Mesodermal cell (in vitro differentiated cells): Measurements from ENCODE around the gene PIAS2.

Experiments
- H3K27ac ChIP-seq: 2 replicates; pipeline ENCODE4 v1.7.0; 2013; ENCODE audit warnings: mild to moderate bottlenecking, low read depth, low read length, moderate library complexity; ENCODE audit not compliant: severe bottlenecking
- H3K36me3 ChIP-seq: 2 replicates; pipeline ENCODE4 v1.7.1; 2013; ENCODE audit warnings: mild to moderate bottlenecking, low read length, moderate library complexity; ENCODE audit not compliant: control insufficient read depth, insufficient read depth
- H3K4me1 ChIP-seq: one replicate; pipeline ENCODE4 v1.7.1; 2013; ENCODE audit warnings: mild to moderate bottlenecking, low read length; ENCODE audit not compliant: insufficient read depth, control insufficient read depth, poor library complexity, severe bottlenecking
- H3K4me3 ChIP-seq: 2 replicates; pipeline ENCODE4 v1.7.0; 2013; ENCODE audit warnings: low read length, control low read depth, mild to moderate bottlenecking; ENCODE audit not compliant: insufficient read depth, poor library complexity, severe bottlenecking; ENCODE audit errors: extremely low read depth
- H3K9me3 ChIP-seq: 2 replicates; pipeline ENCODE4 v1.7.1; 2013; ENCODE audit warnings: mild to moderate bottlenecking, low read length, moderate library complexity; ENCODE audit not compliant: control insufficient read depth
- WGBS, 2 experiments: methylation state at CpG; one replicate each; pipeline ENCODE4 v1.1.5; 2013; ENCODE audit warnings: missing lambda C conversion rate in 2 of 2; ENCODE audit not compliant: insufficient coverage in 2 of 2; 5-methylcytosine and 5-hydroxymethylcytosine counted together

Gene PIAS2

DNA sequence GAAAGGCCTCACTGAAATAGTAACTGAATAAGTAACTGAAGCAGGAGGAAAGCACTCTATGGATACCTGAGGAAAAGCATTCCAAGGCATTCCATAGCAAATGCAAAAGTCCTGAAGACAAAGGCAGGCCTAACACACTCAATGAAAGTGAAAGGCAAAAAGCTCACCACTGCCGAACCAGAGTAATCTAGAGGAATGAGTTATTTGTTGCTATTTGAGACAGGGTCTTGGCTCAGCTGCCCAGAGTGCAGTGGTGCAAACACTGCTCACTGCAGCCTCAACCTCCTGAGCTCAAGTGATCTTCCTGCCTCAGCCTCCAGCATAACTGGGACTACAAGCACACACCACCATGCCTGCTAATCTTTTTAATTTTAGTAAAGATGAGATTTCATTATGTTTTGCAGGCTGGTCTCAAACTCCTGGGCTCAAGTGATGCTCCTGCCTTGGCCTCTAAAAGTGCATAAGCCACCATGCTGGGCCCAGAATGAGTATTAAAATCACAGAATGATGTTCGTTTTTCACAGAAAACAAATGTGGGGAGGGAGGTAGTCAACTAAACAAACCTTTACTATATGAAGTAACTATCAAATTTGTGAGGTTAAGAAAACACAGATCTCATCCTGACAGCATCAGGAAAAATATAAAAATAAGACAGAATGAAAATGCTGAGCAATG lies 17.9 kb downstream of the PIAS2 start:
- Histone ChIP-seq H3K4me1 (no peaks in the 10 kb centered on the region), H3K4me3 (no peak overlapping the region), H3K36me3 (peaks cover 3% of the 10 kb centered on the region), H3K27ac (no peak overlapping the region), H3K9me3 (no peaks in the 10 kb centered on the region)
- 14% methylated on average over 1 of the region's 2 CpGs; no CpG with 5 or more reads in 1 of the 2 experiments for WGBS, 2 experiments

DNA sequence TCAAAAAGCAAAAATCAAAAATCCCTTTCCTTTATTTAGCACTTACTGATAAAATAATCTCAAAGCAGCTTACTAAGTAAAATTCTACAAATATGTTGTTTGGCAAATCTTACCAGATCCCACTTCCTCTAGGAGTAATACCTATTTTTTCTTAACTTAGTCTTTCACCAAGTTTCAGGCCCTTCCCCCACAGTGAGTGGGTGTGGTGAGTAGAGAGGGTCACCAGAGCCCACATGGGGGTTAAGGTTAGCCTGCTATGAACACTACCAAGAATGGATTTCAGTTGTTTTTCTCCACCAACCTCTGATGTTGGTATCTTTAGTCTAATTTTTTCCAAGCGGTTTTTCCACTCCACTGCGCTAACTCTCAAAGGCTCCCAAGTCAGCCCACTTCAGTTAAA lies 23.2 kb downstream of the PIAS2 start:
- Histone ChIP-seq H3K4me3 (no peak overlapping the region), H3K9me3 (peaks cover 5% of the 10 kb centered on the region), H3K36me3 (peaks cover 21% of the 10 kb centered on the region), H3K27ac (no peak overlapping the region), H3K4me1 (no peaks in the 10 kb centered on the region)
- no CpG with 5 or more reads among the region's 2 CpGs for WGBS, 2 experiments

DNA sequence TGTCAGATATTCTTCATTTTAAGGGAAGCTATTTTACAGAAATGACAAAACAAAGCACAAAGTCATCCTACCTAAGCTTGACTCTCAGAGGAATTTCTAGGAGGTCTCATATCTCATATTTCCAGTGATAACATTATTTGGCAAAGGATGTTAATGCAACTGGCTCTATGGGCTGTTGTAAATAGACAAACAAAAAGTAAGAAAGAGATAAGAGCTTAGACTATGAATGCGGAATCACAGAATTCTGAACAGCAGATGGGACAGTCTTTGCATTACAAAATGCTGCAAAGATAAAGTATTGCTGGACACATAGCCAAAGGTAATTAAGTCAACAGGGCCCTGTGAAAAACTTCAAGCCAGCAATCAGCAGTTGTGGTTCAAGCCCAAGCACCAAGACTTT lies 23.9 kb downstream of the PIAS2 start:
- WGBS, 2 experiments, result 92 to 100% methylated on average over 1 of the region's 1 CpG
- no peak overlapping the region for H3K4me3 ChIP-seq
- H3K4me1 ChIP-seq, result no peaks in the 10 kb centered on the region
- H3K36me3 ChIP-seq, result peaks cover 28% of the 10 kb centered on the region
- H3K27ac ChIP-seq, result no peak overlapping the region
- peaks cover 13% of the 10 kb centered on the region for H3K9me3 ChIP-seq

DNA sequence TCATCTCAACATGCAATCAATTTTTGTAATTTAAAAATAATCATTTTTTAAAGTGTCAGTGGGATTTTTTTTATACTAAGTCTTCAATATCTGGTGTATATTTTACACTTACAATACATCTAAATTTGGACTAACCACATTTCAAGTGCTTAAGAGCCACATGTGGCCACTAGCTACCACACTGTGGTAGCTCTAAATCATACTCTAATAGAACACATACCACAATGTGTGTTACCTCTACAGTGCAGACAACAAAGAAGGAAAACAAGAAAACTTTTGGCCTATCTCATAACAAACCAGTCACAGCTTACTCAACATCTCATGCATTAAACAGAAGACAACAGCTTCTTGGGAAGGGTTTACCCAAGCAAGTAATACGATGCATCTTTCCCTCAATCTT lies 24.5 kb downstream of the PIAS2 start:
- no peak overlapping the region for H3K27ac ChIP-seq
- no peaks in the 10 kb centered on the region for H3K4me1 ChIP-seq
- H3K9me3 ChIP-seq, result peaks cover 15% of the 10 kb centered on the region
- no peak overlapping the region for H3K4me3 ChIP-seq
- peaks cover 31% of the 10 kb centered on the region for H3K36me3 ChIP-seq
- 100% methylated on average over 1 of the region's 1 CpG for WGBS, 2 experiments

DNA sequence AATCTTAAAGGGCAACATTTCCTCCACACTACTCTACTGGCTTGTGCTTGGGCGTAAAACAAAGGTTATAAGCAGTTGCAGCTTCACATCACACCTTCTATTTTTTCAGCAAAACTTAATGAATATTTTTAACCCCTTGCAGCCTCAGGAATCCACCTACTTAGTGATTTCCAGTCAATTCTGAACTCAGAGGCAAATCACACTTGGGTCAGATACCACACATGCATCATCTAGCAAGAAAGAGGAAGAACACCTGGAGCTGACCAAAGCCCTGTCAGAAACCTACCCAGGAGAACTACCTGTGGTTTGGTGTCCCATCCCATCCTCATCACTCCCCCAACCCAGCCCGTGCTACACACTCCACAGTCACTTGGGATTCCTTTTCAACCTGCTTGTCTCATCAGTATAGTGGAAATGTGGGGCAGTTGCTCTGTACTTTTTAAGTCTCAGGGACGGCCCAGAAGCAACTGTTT lies 25.5 kb downstream of the PIAS2 start:
- 80 to 93% methylated on average over 1 of the region's 3 CpGs for WGBS, 2 experiments

DNA sequence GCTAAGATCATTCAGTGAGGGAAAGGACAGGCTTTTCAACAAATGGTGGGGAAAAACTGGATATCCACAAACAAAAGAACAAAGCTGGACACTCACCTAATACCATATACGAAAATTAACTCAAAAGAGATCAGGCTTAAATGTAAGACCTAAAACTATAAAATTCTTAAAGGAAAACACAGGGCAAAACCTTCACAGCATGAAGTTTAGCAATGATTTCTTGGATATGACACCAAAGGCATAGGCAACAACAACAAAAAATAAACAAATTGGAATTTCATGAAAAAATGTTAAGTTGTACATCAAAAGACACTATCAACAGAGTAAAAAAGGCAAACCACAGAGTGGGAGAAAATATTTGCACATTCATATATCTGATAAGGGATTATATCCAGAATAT lies 28.3 kb downstream of the PIAS2 start:
- H3K27ac ChIP-seq, result no peak overlapping the region
- H3K9me3 ChIP-seq, result peaks cover 15% of the 10 kb centered on the region
- no peaks in the 10 kb centered on the region for H3K4me1 ChIP-seq
- 80% methylated on average over 1 of the region's 1 CpG; no CpG with 5 or more reads in 1 of the 2 experiments for WGBS, 2 experiments
- H3K36me3 ChIP-seq, result peaks cover 32% of the 10 kb centered on the region
- H3K4me3 ChIP-seq, result no peak overlapping the region

More for the DNA sequence above, 25.5 kb downstream of the PIAS2 start:
- peaks cover 15% of the 10 kb centered on the region for H3K9me3 ChIP-seq
- no peak overlapping the region for H3K4me3 ChIP-seq
- H3K36me3 ChIP-seq, result peaks cover 31% of the 10 kb centered on the region
- H3K4me1 ChIP-seq, result no peaks in the 10 kb centered on the region
- no peak overlapping the region for H3K27ac ChIP-seq

DNA sequence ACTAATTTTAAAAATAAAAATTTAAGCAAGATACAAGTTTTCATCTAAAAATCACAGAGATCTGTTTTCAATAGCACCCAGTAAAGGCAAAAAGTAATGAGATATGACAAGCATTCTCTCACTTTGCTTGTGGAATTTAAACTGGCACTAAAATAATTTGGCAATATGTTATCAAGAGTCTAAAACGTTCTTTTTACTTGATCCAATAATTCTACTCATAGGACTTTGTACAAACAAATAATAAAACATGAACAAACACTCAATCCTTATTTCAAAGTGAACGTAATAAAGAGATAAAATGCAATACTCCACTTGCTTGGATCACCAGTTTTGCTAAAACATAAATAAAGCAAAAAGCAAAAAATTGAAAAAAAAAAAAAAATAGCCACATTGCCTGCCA lies 30.4 kb downstream of the PIAS2 start:
- Histone ChIP-seq H3K4me1 (no peaks in the 10 kb centered on the region), H3K4me3 (no peak overlapping the region), H3K27ac (no peak overlapping the region), H3K36me3 (peaks cover 32% of the 10 kb centered on the region), H3K9me3 (peaks cover 15% of the 10 kb centered on the region)
- 83% methylated on average over 1 of the region's 2 CpGs for WGBS, 2 experiments

DNA sequence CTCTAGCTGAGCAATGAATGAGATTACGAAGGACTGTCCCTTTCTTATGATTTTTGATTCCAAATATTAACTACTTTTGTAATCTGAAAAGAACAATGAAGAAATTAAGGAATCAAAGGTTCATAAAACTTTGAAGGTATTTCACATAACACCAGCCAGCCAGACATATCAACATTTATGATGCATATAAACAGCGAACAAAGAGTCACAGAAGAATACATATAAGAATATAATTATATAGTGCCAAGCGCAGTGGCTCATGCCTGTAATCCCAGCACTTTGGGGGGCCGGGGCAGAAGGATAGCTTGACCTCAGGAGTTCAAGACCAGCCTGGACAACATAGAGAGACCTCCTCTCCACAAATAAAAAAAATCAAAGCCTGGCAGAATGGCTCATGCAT lies 34.1 kb downstream of the PIAS2 start:
- no peak overlapping the region for H3K27ac ChIP-seq
- no peaks in the 10 kb centered on the region for H3K4me1 ChIP-seq
- WGBS, 2 experiments, result 100% methylated on average over 1 of the region's 4 CpGs
- H3K4me3 ChIP-seq, result no peak overlapping the region
- H3K9me3 ChIP-seq, result peaks cover 13% of the 10 kb centered on the region
- peaks cover 18% of the 10 kb centered on the region for H3K36me3 ChIP-seq

DNA sequence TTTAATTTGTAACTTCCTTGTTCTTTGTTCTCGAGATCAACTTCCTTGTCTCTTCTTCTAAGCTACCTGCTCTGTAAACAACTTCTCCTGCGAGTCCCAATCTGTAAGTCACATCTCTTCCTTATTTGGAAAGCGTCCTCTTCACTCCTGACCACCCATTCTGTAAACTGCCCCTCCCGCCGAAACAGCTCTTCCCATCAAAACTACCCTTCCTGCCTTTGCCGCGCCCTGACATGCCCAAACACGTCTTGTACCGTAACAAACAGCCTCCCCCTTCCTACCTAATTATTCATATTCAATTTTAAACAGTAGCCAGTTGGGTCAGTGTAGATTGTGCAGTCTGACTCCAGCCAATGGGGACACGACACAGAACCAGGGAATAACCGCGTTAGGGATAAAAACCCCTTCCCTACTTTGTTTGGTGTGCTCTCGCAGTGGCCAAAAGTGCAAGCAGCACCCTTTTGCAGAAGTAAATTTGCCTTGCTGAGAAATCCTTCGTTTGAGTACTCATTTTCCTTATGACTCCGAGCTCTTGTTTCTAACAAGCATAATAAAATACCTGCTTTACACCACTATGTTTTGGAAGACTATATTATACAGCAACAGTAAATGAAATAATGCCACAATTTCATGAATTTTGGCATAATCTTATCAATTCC lies 39.8 kb downstream of the PIAS2 start:
- peaks cover 35% of the 10 kb centered on the region for H3K9me3 ChIP-seq
- no peak overlapping the region for H3K27ac ChIP-seq
- 93 to 94% methylated on average over 13 to 15 of the region's 15 CpGs for WGBS, 2 experiments
- H3K4me1 ChIP-seq, result no peaks in the 10 kb centered on the region
- no peak overlapping the region for H3K4me3 ChIP-seq
- peaks cover 31% of the 10 kb centered on the region for H3K36me3 ChIP-seq

DNA sequence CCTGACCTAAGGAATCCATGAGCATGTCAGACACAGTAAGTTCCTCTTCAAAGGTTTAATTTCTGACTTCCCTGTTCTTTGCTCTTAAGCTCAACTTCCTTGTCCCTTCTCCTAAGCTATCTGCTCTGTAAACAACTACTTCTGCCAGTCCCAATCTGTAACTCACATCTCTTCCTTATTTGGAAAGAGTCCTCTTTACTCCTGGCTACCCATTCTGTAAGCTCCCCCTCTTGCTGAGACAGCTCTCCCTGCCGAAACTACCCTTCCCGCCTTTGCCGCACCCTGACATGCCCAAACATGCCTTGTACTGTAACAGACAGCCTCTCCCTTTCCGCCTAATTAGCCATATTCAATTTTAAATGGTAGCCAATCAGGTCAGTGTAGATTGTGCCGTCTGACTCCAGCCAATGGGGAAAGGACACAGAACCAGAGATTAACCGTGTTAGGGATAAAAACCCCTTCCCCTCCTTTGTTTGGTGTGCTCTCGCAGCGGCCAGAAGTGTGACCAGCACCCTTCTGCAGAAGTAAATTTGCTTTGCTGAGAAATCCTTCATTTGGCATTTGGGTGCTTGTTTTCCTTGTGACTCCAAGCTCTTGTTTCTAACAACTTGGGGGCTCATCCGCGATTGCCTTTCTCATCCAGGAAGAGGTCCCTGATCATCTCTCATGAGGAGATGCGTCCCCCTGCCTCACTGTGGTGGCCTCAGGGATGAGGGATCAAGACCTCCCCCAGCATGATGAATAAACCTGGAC lies 49.0 kb downstream of the PIAS2 start:
- H3K27ac ChIP-seq, result no peak overlapping the region
- H3K36me3 ChIP-seq, result peaks cover 13% of the 10 kb centered on the region
- H3K9me3 ChIP-seq, result peaks cover 37% of the 10 kb centered on the region
- H3K4me1 ChIP-seq, result no peaks in the 10 kb centered on the region
- no peak overlapping the region for H3K4me3 ChIP-seq
- WGBS, 2 experiments, result 90 to 99% methylated on average over 10 of the region's 11 CpGs
